ENCODE data around the gene FTO. TPM values are rescaled to one million over a fixed set of nuclear protein-coding genes. Genes with fewer than 3 reads are reported as not detected.

Gene FTO
- total and polyA plus RNA-seq, 2 experiments from 2014 or later = 46.8 to 77.7 TPM

- Histone ChIP-seq H3K27me3 (no peaks in the 10 kb centered on the region), H3K27ac (no peak overlapping the region), H4K20me1 (ENCODE audit: insufficient read depth, poor library complexity, severe bottlenecking) (no peaks in the 10 kb centered on the region), H2AFZ (no peak overlapping the region), H3K4me1 (ENCODE audit: insufficient read depth) (no peaks in the 10 kb centered on the region), H3K4me3 (no peak overlapping the region), H3K79me2 (peaks cover 84% of the 10 kb centered on the region), H3K9me2 (replicated peaks; ENCODE audit: insufficient read depth) (no peaks in the 10 kb centered on the region), H3K36me3 (replicated peaks; ENCODE audit: insufficient read depth, low read depth) (no peaks in the 10 kb centered on the region), H3K4me2 (no peak overlapping the region), H3K9me3 (ENCODE audit: low read depth) (no peaks in the 10 kb centered on the region)
- DNase-seq (ENCODE audit: low spot score) = no peak
- WGBS (ENCODE audit: low lambda C conversion rate, missing lambda C conversion rate) = 93% methylated on average over 3 of the region's 3 CpGs
- TF ChIP-seq CTCF (IDR thresholded peaks at IDR 0.05; ENCODE audit: poor library complexity) (no peak), EZH2phosphoT487 (IDR thresholded peaks at IDR 0.05; ENCODE audit: low read depth, severe bottlenecking, unreplicated experiment) (no peak), EZH2 (IDR thresholded peaks at IDR 0.05; ENCODE audit: borderline replicate concordance) (no peak)
Observed at GRCh38 chr16:53717577-53717976, 13.6 kb downstream of the FTO start.

GRCh38 chr16:53721017-53721416, 17.1 kb downstream of the FTO start:
- H3K79me2 ChIP-seq = peaks cover 91% of the 10 kb centered on the region

GRCh38 chr16:53726625-53727024, 22.7 kb downstream of the FTO start:
- Histone ChIP-seq H3K9me2 (replicated peaks; ENCODE audit: insufficient read depth) (no peaks in the 10 kb centered on the region), H2AFZ (no peak overlapping the region), H3K4me1 (ENCODE audit: insufficient read depth) (no peaks in the 10 kb centered on the region), H3K36me3 (replicated peaks; ENCODE audit: insufficient read depth, low read depth) (no peaks in the 10 kb centered on the region), H3K27ac (no peak overlapping the region), H3K4me2 (no peak overlapping the region), H3K79me2 (peaks cover 88% of the 10 kb centered on the region), H3K4me3 (no peak overlapping the region), H3K9me3 (ENCODE audit: low read depth) (no peaks in the 10 kb centered on the region), H4K20me1 (ENCODE audit: insufficient read depth, poor library complexity, severe bottlenecking) (peaks cover 6% of the 10 kb centered on the region), H3K27me3 (no peaks in the 10 kb centered on the region)
- TF ChIP-seq EZH2phosphoT487 (IDR thresholded peaks at IDR 0.05; ENCODE audit: low read depth, severe bottlenecking, unreplicated experiment) (no peak), CTCF (IDR thresholded peaks at IDR 0.05; ENCODE audit: poor library complexity) (no peak), EZH2 (IDR thresholded peaks at IDR 0.05; ENCODE audit: borderline replicate concordance) (no peak)
- DNase-seq (ENCODE audit: low spot score) = no peak

More at GRCh38 chr16:53721017-53721416, 17.1 kb downstream of the FTO start:
- Histone ChIP-seq H3K4me3 (no peak overlapping the region), H3K4me1 (ENCODE audit: insufficient read depth) (no peaks in the 10 kb centered on the region), H3K36me3 (replicated peaks; ENCODE audit: insufficient read depth, low read depth) (no peaks in the 10 kb centered on the region), H2AFZ (no peak overlapping the region), H3K27ac (no peak overlapping the region), H3K4me2 (no peak overlapping the region), H4K20me1 (ENCODE audit: insufficient read depth, poor library complexity, severe bottlenecking) (peaks cover 4% of the 10 kb centered on the region), H3K9me3 (ENCODE audit: low read depth) (no peaks in the 10 kb centered on the region), H3K9me2 (replicated peaks; ENCODE audit: insufficient read depth) (no peaks in the 10 kb centered on the region), H3K27me3 (no peaks in the 10 kb centered on the region)
- no peak for DNase-seq (ENCODE audit: low spot score)
- 92% methylated on average over 5 of the region's 5 CpGs for WGBS (ENCODE audit: low lambda C conversion rate, missing lambda C conversion rate)
- no peak for TF ChIP-seq EZH2phosphoT487 (IDR thresholded peaks at IDR 0.05; ENCODE audit: low read depth, severe bottlenecking, unreplicated experiment)
- TF ChIP-seq CTCF (IDR thresholded peaks at IDR 0.05; ENCODE audit: poor library complexity) = no peak
- TF ChIP-seq EZH2 (IDR thresholded peaks at IDR 0.05; ENCODE audit: borderline replicate concordance) = no peak

- Histone ChIP-seq H4K20me1 (ENCODE audit: insufficient read depth, poor library complexity, severe bottlenecking) (peaks cover 13% of the 10 kb centered on the region), H3K9me2 (replicated peaks; ENCODE audit: insufficient read depth) (no peaks in the 10 kb centered on the region), H3K36me3 (replicated peaks; ENCODE audit: insufficient read depth, low read depth) (no peaks in the 10 kb centered on the region), H3K27me3 (no peaks in the 10 kb centered on the region), H3K4me3 (no peak overlapping the region), H3K4me2 (no peak overlapping the region), H3K27ac (no peak overlapping the region), H2AFZ (no peak overlapping the region), H3K4me1 (ENCODE audit: insufficient read depth) (peaks cover 4% of the 10 kb centered on the region), H3K79me2 (peaks cover 84% of the 10 kb centered on the region), H3K9me3 (ENCODE audit: low read depth) (no peaks in the 10 kb centered on the region)
- 89% methylated on average over 3 of the region's 3 CpGs for WGBS (ENCODE audit: low lambda C conversion rate, missing lambda C conversion rate)
- TF ChIP-seq EZH2phosphoT487 (IDR thresholded peaks at IDR 0.05; ENCODE audit: low read depth, severe bottlenecking, unreplicated experiment) (no peak), CTCF (IDR thresholded peaks at IDR 0.05; ENCODE audit: poor library complexity) (no peak), EZH2 (IDR thresholded peaks at IDR 0.05; ENCODE audit: borderline replicate concordance) (no peak)
- DNase-seq (ENCODE audit: low spot score) = no peak
Observed at GRCh38 chr16:53730693-53731092, 26.7 kb downstream of the FTO start.

All from hepatocyte (in vitro differentiated cells).